Muscle of leg (tissue), 11 donors: ENCODE data around the gene CLIP4. TPM values are rescaled to one million over a fixed set of nuclear protein-coding genes. Genes with fewer than 3 reads are reported as not detected.

Experiments used
- DNase-seq: peaks from one replicate; pipeline ENCODE4 v3.0.0; 2013
- H3K27ac ChIP-seq: one replicate; pipeline ENCODE4 v1.5.1; 2013; ENCODE audit warnings: mild to moderate bottlenecking, low read length, control low read depth
- H3K27me3 ChIP-seq: one replicate; pipeline ENCODE4 v1.6.1; 2013; ENCODE audit warnings: low read length; ENCODE audit not compliant: control insufficient read depth, insufficient read depth
- H3K36me3 ChIP-seq: one replicate; pipeline ENCODE4 v1.6.1; 2013; ENCODE audit warnings: low read length; ENCODE audit not compliant: control insufficient read depth, insufficient read depth
- H3K4me1 ChIP-seq: one replicate; pipeline ENCODE4 v1.6.1; 2013; ENCODE audit warnings: low read length; ENCODE audit not compliant: control insufficient read depth, insufficient read depth
- H3K4me3 ChIP-seq: one replicate; pipeline ENCODE4 v1.5.1; 2013; ENCODE audit warnings: low read length, control low read depth
- H3K9me3 ChIP-seq: replicated peaks from 2 replicates; pipeline ENCODE4 v1.6.1; 2013; ENCODE audit warnings: low read depth, low read length; ENCODE audit not compliant: control insufficient read depth
- WGBS: methylation state at CpG from one replicate; pipeline ENCODE4 v1.1.5; 2013; ENCODE audit warnings: missing lambda C conversion rate; ENCODE audit not compliant: insufficient coverage; 5-methylcytosine and 5-hydroxymethylcytosine counted together
- polyA plus RNA-seq, 8 donors: library from polyadenylated mRNA; unstranded; fragments of 120-200 nt; gene quantifications; one replicate each; pipeline versions ENCODE4 v1.2.1 to v1.2.3, GENCODE V29; 2013; ENCODE audit warnings: inconsistent platforms in 1 of 8, low replicate concordance in 1 of 8; ENCODE audit not compliant: insufficient read length in 8 of 8, insufficient read depth in 1 of 8
- total RNA-seq: library from RNA; stranded (reverse); fragments of 120-200 nt; gene quantifications from one replicate; pipeline ENCODE4 v1.2.4, GENCODE V29; 2013

CLIP4 gene
- total and polyA plus RNA-seq, 9 donors: 10.8 to 18.7 (median 12.9) TPM

DNA sequence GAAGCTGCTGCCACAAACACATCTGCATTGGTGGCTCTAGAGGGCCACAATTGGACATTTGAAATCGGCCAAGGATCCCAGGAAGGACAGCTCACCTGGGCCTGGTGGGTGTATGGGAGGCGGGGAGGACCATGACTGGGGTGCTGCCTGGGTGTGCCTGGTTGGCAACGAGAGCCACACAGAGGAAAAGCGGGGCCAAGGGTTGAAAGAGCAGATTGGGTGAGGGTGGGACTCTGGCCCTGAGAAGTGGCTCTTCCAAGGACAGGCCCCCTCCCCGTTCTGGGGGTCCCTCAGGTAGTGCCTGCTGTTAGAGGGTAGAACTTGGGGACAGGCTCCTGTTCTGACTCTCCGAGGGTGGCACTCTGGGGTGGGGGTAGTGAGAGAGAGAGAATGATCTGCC is 102.9 kb downstream of the CLIP4 start:
- no peaks in the 10 kb centered on the region for H3K4me1 ChIP-seq
- peaks cover 18% of the 10 kb centered on the region for H3K27me3 ChIP-seq
- no peaks in the 10 kb centered on the region for H3K9me3 ChIP-seq
- no peak for DNase-seq
- H3K36me3 ChIP-seq: no peaks in the 10 kb centered on the region
- H3K4me3 ChIP-seq: no peak overlapping the region
- no peak overlapping the region for H3K27ac ChIP-seq
- WGBS: 85% methylated on average over 5 of the region's 6 CpGs

- Histone ChIP-seq H3K27me3 (peaks cover 16% of the 10 kb centered on the region), H3K4me1 (peaks cover under 1% of the 10 kb centered on the region), H3K36me3 (no peaks in the 10 kb centered on the region), H3K9me3 (no peaks in the 10 kb centered on the region), H3K4me3 (no peak overlapping the region), H3K27ac (no peak overlapping the region)
- no peak for DNase-seq
- WGBS: 56% methylated on average over 1 of the region's 4 CpGs
Observed at GRCh38 chr2:29218550-29219125, 103.4 kb downstream of the CLIP4 start.

DNA sequence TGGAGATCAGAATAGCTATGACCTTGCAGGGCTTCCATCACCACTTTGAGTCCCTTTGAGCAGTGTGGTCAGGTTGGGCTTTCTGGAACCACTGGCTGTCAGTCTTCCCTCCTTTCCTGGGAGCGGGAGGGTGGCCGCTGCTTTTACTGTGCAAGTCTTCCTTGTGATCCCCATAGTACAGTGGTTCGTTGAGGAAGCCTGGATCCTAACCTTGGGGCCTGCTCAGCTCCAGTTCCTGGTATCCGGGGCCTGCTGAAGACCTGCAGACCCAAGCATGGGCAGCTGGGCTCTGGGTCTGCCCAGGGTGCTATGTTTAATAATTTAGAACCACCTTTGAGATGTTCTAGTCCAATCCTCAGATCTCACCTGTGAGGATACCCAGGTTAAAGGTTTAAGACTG is 104.2 kb downstream of the CLIP4 start:
- Histone ChIP-seq H3K4me3 (no peak overlapping the region), H3K9me3 (no peaks in the 10 kb centered on the region), H3K36me3 (no peaks in the 10 kb centered on the region), H3K27ac (no peak overlapping the region), H3K27me3 (peaks cover 11% of the 10 kb centered on the region), H3K4me1 (peaks cover 4% of the 10 kb centered on the region)
- no CpG with 5 or more reads among the region's 4 CpGs for WGBS
- DNase-seq: no peak

DNA sequence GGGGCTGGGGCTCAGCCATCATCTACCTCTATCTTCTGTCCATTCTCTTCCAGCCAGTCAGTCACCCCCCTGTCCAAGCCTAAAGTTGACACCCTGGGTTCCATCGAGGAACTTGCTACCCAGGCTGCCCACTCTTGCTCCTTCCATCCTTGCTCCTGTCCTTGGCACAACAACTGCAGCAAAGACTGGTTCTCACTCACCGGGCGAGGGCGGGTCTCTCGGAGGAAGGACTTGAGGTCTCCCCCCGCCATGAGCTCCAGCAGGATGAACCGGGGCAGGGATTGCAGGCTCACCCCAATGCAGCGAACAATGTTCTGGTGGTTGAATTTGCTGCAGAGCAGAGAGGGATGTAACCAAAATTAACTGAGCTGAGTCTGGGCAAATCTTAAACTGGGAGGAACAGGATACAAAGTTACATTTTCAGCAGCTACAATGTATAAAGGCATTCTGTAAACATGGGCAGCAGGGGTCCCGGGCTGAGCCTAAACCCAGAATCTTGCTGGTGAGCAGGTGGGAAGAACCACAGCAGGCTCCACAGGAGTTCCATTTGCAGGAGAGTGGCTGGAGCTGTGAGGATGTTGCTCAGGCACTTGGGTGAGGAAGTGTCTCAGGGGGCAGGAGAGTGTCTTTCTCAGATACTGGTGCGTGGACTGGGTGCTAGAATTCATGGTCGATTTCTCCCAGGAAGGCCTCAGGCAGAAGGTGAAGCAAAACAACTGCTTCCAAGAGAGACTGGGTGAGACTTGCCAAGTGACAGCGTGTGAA is 105.5 kb downstream of the CLIP4 start:
- no peaks in the 10 kb centered on the region for H3K9me3 ChIP-seq
- WGBS: 82% methylated on average over 12 of the region's 12 CpGs
- no peak for DNase-seq

GRCh38 chr2:29222381-29223179 is 107.4 kb downstream of the CLIP4 start:
- H3K9me3 ChIP-seq: no peaks in the 10 kb centered on the region
- peaks cover 9% of the 10 kb centered on the region for H3K27me3 ChIP-seq
- DNase-seq: no peak
- H3K27ac ChIP-seq: no peak overlapping the region
- WGBS: 83% methylated on average over 5 of the region's 11 CpGs
- H3K4me1 ChIP-seq: peaks cover 6% of the 10 kb centered on the region
- no peaks in the 10 kb centered on the region for H3K36me3 ChIP-seq
- no peak overlapping the region for H3K4me3 ChIP-seq

More for the DNA sequence above, 105.5 kb downstream of the CLIP4 start:
- no peak overlapping the region for H3K27ac ChIP-seq
- no peaks in the 10 kb centered on the region for H3K36me3 ChIP-seq
- no peak overlapping the region for H3K4me3 ChIP-seq
- H3K27me3 ChIP-seq: peaks cover 4% of the 10 kb centered on the region
- peaks cover 6% of the 10 kb centered on the region for H3K4me1 ChIP-seq

DNA sequence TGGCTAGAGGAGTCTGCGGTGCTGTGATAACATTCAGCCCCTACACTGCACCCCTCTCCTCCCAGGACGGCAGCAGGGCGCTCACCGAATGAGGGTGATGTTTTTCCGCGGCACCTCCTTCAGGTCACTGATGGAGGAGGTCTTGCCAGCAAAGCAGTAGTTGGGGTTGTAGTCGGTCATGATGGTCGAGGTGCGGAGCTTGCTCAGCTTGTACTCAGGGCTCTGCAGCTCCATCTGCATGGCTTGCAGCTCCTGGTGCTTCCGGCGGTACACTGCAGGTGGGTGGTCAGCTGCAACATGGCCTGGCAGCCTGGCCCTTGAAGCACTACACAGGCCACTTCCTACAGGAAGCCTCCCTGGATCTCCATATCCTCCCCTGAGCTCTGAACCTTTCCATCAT is 108.0 kb downstream of the CLIP4 start:
- Histone ChIP-seq H3K4me1 (peaks cover 11% of the 10 kb centered on the region), H3K4me3 (no peak overlapping the region), H3K36me3 (no peaks in the 10 kb centered on the region), H3K27ac (no peak overlapping the region), H3K27me3 (peaks cover 9% of the 10 kb centered on the region), H3K9me3 (no peaks in the 10 kb centered on the region)
- WGBS: 81% methylated on average over 6 of the region's 11 CpGs
- DNase-seq: no peak

GRCh38 chr2:29223851-29224692 is 108.9 kb downstream of the CLIP4 start:
- 44% methylated on average over 3 of the region's 7 CpGs for WGBS

GRCh38 chr2:29224693-29225551 is 109.7 kb downstream of the CLIP4 start:
- no peak overlapping the region for H3K4me3 ChIP-seq
- H3K4me1 ChIP-seq: peaks cover 12% of the 10 kb centered on the region
- 81% methylated on average over 11 of the region's 17 CpGs for WGBS
- DNase-seq: no peak
- no peaks in the 10 kb centered on the region for H3K36me3 ChIP-seq
- H3K27me3 ChIP-seq: peaks cover 20% of the 10 kb centered on the region
- no peaks in the 10 kb centered on the region for H3K9me3 ChIP-seq
- no peak overlapping the region for H3K27ac ChIP-seq

More at GRCh38 chr2:29223851-29224692, 108.9 kb downstream of the CLIP4 start:
- DNase-seq: peak; percentile 85
- no peak overlapping the region for H3K27ac ChIP-seq
- H3K4me3 ChIP-seq: no peak overlapping the region
- H3K9me3 ChIP-seq: no peaks in the 10 kb centered on the region
- peaks cover 12% of the 10 kb centered on the region for H3K4me1 ChIP-seq
- no peaks in the 10 kb centered on the region for H3K36me3 ChIP-seq
- peaks cover 14% of the 10 kb centered on the region for H3K27me3 ChIP-seq

- DNase-seq: no peak
- WGBS: 73% methylated on average over 8 of the region's 8 CpGs
Observed at GRCh38 chr2:29225814-29226213, 110.6 kb downstream of the CLIP4 start.

More at GRCh38 chr2:29225814-29226213, 110.6 kb downstream of the CLIP4 start:
- Histone ChIP-seq H3K36me3 (no peaks in the 10 kb centered on the region), H3K27ac (no peak overlapping the region), H3K4me3 (no peak overlapping the region), H3K9me3 (no peaks in the 10 kb centered on the region), H3K4me1 (peaks cover 12% of the 10 kb centered on the region), H3K27me3 (peaks cover 17% of the 10 kb centered on the region)
